Stomach (tissue), 9 donors: ENCODE measurements around the gene P2RY8. TPM values are rescaled to one million over a fixed set of nuclear protein-coding genes. Genes with fewer than 3 reads are reported as not detected.

Experiments used
- DNase-seq, 2 donors: peaks; one replicate each; pipeline versions ENCODE4 v3.0.0 to v3.0.0-alpha.2; 2013 to 2019
- H3K27ac ChIP-seq, 5 donors: fragments of 200-600 bp in 4 of 5; sonication (generic) in 4 of 5; one replicate each; pipeline ENCODE4 v1.5.1; 2013 to 2019; ENCODE audit warnings: mild to moderate bottlenecking in 1 of 5, moderate library complexity in 1 of 5
- H3K27me3 ChIP-seq, 3 donors: fragments of 200-600 bp; sonication (generic); one replicate each; pipeline ENCODE4 v1.5.1; 2017 to 2019; ENCODE audit warnings: mixed run types in 1 of 3
- H3K36me3 ChIP-seq, 4 donors: fragments of 200-600 bp; sonication (generic); 1 replicate in 3 of 4; 2 replicates in 1 of 4; pipeline ENCODE4 v1.5.1; 2016 to 2019
- H3K4me1 ChIP-seq, 4 donors: fragments of 200-600 bp; sonication (generic); one replicate each; pipeline ENCODE4 v1.5.1; 2016 to 2019
- H3K4me3 ChIP-seq, 4 donors: fragments of 200-600 bp; sonication (generic) in 3 of 4; one replicate each; pipeline ENCODE4 v1.5.1; 2016 to 2019; ENCODE audit warnings: mild to moderate bottlenecking in 1 of 4
- H3K9me3 ChIP-seq, 4 donors: fragments of 200-600 bp; sonication (generic); one replicate each; pipeline ENCODE4 v1.5.1; 2016 to 2019
- EP300 ChIP-seq: sonication (generic); formaldehyde crosslinking; IDR thresholded peaks from one replicate; pipeline ENCODE4 v1.6.1; 2017; ENCODE audit warnings: antibody characterized with exemption
- POLR2A ChIP-seq, 4 donors: fragments of 450-650 bp; IDR thresholded peaks; one replicate each; pipeline ENCODE4 v1.6.1; 2016; ENCODE audit warnings: antibody characterized with exemption in 4 of 4, control low read depth in 2 of 4, mild to moderate bottlenecking in 1 of 4, moderate library complexity in 1 of 4
- POLR2AphosphoS5 ChIP-seq, 3 donors: sonication (generic); formaldehyde crosslinking; IDR thresholded peaks; one replicate each; pipeline ENCODE4 v1.6.1; 2016; ENCODE audit warnings: antibody characterized with exemption in 3 of 3
- WGBS, 5 donors: extraction: QIAGEN DNeasy Blood & Tissue Kit in 3 of 5; methylation state at CpG; one replicate each; pipeline versions ENCODE4 v1.1.5 to v1.1.7; 2013 to 2018; 5-methylcytosine and 5-hydroxymethylcytosine counted together
- intact Hi-C: fragments of 100-400 bp; cut with DNase I; formaldehyde crosslinking; loops from one replicate; pipeline ENCODE4 v1.15.1; 2023; ENCODE audit warnings: low total_unique reads
- polyA plus RNA-seq, 3 donors: library from polyadenylated mRNA; stranded (reverse); fragments of 200-250 nt; gene quantifications; one replicate each; pipeline ENCODE4 v1.2.3, GENCODE V29; 2013
- total RNA-seq, 5 donors: library from RNA; depleted of rRNA; stranded (reverse); fragments of >200 nt; gene quantifications; one replicate each; pipeline versions ENCODE4 v1.1.0 to v1.2.3, GENCODE V29; 2014 to 2016
- TF ChIP-seq, protein P1 (sequence below), 7 experiments: fragments of 450-650 bp in 4 of 7; fragments of 200-600 bp in 3 of 7; sonication (generic) in 3 of 7; IDR thresholded peaks; one replicate each; pipeline ENCODE4 v1.5.1; 2016 to 2019; ENCODE audit warnings: antibody characterized with exemption in 7 of 7, control low read depth in 2 of 7, mild to moderate bottlenecking in 1 of 7
- donor health status: healthy with polysubstance abuse.
- donor health status: Bipolar disorder and iron deficiency.
- donor health status: healthy.

Gene P2RY8
- total and polyA plus RNA-seq, 8 donors, result 0.31 to 3.3 (median 1.3) TPM; not detected in 2

DNA sequence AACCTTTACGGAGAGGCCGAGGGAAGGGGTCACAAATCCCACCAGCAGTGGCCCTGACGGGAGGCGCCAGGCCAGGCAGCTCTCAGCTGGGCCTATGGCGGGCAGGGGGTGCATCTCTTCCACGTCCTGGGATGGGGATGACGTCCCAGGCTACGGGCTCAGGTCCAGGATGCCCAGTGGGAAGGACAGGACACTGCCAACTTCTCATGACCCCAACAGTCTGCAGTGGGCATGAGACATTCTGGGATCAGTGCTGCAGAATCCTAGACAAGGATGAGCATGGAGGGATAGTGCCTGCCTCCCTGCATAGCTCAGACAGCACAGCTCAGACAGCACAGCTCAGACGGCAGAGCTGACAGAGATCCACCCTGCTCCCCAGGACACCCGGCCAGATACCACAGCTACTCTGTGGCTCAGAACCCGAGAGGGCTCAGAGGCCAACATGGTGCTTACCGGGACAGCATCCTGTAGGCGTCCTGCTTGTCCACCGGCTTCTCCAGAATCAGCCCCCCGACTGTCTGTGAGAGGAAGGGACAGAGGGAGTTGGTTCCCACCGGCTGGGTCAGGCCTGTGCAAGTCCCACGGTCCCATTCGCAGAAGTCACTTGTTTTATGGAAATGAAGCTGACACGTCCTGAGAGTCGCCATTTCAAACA, 101.6 kb downstream of the P2RY8 start:
- no peak for DNase-seq

DNA sequence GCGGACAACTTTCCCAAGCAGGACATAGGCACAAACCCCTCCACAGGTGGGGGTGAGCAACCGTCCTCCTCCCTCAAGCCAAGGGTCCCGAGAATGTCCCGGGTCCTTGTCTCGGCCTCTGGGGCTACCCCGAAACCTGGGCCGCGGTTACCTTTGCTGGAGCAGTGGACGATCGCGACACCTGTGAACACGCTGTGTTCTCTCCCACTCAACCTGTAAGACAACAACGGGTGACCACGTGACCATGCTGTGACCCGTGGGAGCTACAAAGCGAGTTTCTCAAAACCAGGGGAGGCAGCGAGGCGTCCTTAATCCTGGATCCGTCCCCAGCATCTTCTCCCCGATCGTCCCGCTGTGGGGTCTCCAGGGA, 102.1 kb downstream of the P2RY8 start:
- Histone ChIP-seq H3K4me3 (no peak overlapping the region), H3K9me3 (no peaks in the 10 kb centered on the region), H3K27ac (no peak overlapping the region), H3K4me1 (no peaks in the 10 kb centered on the region), H3K27me3 (no peaks in the 10 kb centered on the region), H3K36me3 (peaks cover 25 to 82% (median 78%) of the 10 kb centered on the region in 4 donors)
- TF ChIP-seq EP300 (no peak), POLR2A (IDR thresholded peaks at IDR 0.05) (no peak), POLR2AphosphoS5 (IDR thresholded peaks at IDR 0.05) (no peak)
- TF ChIP-seq, protein P1, sequence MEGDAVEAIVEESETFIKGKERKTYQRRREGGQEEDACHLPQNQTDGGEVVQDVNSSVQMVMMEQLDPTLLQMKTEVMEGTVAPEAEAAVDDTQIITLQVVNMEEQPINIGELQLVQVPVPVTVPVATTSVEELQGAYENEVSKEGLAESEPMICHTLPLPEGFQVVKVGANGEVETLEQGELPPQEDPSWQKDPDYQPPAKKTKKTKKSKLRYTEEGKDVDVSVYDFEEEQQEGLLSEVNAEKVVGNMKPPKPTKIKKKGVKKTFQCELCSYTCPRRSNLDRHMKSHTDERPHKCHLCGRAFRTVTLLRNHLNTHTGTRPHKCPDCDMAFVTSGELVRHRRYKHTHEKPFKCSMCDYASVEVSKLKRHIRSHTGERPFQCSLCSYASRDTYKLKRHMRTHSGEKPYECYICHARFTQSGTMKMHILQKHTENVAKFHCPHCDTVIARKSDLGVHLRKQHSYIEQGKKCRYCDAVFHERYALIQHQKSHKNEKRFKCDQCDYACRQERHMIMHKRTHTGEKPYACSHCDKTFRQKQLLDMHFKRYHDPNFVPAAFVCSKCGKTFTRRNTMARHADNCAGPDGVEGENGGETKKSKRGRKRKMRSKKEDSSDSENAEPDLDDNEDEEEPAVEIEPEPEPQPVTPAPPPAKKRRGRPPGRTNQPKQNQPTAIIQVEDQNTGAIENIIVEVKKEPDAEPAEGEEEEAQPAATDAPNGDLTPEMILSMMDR (IDR thresholded peaks at IDR 0.05), result no peak
- intact Hi-C loops, result no loop called here
- WGBS, 5 donors, result 92 to 98% (median 96%) methylated on average over 16 to 22 of the region's 22 CpGs
- DNase-seq, result no peak

More for the DNA sequence above, 101.6 kb downstream of the P2RY8 start:
- no peaks in the 10 kb centered on the region for H3K27me3 ChIP-seq
- no peaks in the 10 kb centered on the region for H3K4me1 ChIP-seq
- WGBS, 5 donors, result 89 to 96% (median 94%) methylated on average over 19 to 20 of the region's 20 CpGs
- peaks cover 25 to 83% (median 79%) of the 10 kb centered on the region in 4 donors for H3K36me3 ChIP-seq
- H3K27ac ChIP-seq, result no peak overlapping the region
- intact Hi-C loops, result no loop called here
- H3K9me3 ChIP-seq, result no peaks in the 10 kb centered on the region
- TF ChIP-seq POLR2A (IDR thresholded peaks at IDR 0.05), result no peak
- TF ChIP-seq POLR2AphosphoS5 (IDR thresholded peaks at IDR 0.05), result no peak
- no peak overlapping the region for H3K4me3 ChIP-seq

DNA sequence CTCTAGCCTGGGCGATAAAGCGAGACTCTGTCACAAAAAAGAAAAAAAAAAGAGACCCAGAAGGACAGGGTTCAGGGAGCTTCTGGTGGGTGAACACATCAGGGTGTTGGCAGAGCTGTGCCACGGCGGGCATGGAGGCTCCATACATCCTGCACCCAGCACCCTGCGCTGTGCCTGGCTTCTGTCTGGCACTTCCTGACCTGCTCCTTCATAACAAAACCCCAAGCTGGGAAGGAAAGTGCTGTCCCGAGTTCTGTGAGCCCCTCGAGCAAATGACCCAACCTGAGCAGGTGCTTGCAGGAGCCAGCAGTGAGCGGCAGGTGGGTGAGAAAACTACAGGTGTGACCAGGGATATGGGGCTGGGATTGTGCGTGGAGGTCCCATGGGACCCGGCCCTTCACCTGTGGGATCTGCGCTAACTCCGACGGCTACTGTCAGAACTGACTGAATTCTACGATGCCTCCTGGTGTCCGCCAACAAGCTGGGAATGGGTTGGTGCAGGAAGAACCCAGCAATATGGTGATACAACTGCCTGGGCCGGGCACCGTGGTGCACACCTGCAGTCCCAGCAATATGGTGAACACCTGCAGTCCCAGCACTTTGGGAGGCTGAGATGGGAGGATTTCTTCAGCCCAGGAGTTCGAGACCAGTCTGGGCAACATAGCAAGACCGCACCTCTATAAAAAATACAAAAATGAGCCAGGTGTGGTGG, 103.2 kb downstream of the P2RY8 start:
- TF ChIP-seq POLR2AphosphoS5 (IDR thresholded peaks at IDR 0.05) (no peak), POLR2A (IDR thresholded peaks at IDR 0.05) (no peak), EP300 (no peak)
- TF ChIP-seq, protein P1 (IDR thresholded peaks at IDR 0.05), result no peak
- H3K4me1 ChIP-seq, result no peaks in the 10 kb centered on the region
- peaks cover 19 to 76% (median 68%) of the 10 kb centered on the region in 4 donors for H3K36me3 ChIP-seq
- no peak overlapping the region for H3K27ac ChIP-seq
- 94 to 99% (median 96%) methylated on average over 13 to 19 of the region's 19 CpGs for WGBS, 5 donors
- no peak for DNase-seq
- H3K4me3 ChIP-seq, result no peak overlapping the region
- no peaks in the 10 kb centered on the region for H3K27me3 ChIP-seq
- H3K9me3 ChIP-seq, result no peaks in the 10 kb centered on the region
- intact Hi-C loops, result no loop called here

DNA sequence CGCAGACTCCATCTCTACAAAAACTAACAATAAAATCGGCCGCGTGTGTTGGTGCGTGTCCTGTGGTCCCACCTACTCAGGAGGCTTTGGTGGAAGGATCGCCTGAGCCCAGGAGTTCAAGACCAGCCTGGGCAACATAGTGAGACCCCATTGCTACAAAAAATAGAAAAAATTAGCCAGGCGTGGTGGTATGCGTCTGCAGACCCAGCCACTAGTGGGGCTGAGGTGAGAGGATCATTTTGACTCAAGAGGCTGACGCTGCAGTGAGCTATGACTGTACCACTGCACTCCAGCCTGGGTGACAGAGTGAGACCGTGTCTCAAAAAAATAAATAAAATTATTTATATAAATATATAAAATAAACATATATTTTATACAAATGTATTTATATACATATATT, 106.5 kb downstream of the P2RY8 start:
- peaks cover 12 to 63% (median 57%) of the 10 kb centered on the region in 4 donors for H3K36me3 ChIP-seq
- WGBS, 5 donors, result 93 to 96% (median 95%) methylated on average over 10 of the region's 10 CpGs
- H3K4me1 ChIP-seq, result no peaks in the 10 kb centered on the region
- no peaks in the 10 kb centered on the region for H3K27me3 ChIP-seq
- TF ChIP-seq, protein P1 (IDR thresholded peaks at IDR 0.05), result no peak
- TF ChIP-seq EP300 (no peak), POLR2A (IDR thresholded peaks at IDR 0.05) (no peak), POLR2AphosphoS5 (IDR thresholded peaks at IDR 0.05) (no peak)
- H3K27ac ChIP-seq, result no peak overlapping the region
- no peak overlapping the region for H3K4me3 ChIP-seq
- intact Hi-C loops, result no loop called here
- H3K9me3 ChIP-seq, result no peaks in the 10 kb centered on the region
- DNase-seq, result no peak
